Psoas muscle (tissue), 8 donors: ENCODE results near the gene TLE2. TPM values are rescaled to one million over a fixed set of nuclear protein-coding genes. Genes with fewer than 3 reads are reported as not detected.

ENCODE experiments used
- ATAC-seq, 4 donors: fragments of 200-7000 bp; cut with Tn5 transposase; one replicate each; pipeline ENCODE4 v1.9.1; 2020; ENCODE audit warnings: moderate library complexity in 3 of 4, mild to moderate bottlenecking in 2 of 4
- DNase-seq, 2 donors: peaks; one replicate each; pipeline ENCODE4 v3.0.0-alpha.2; 2020
- H3K27ac ChIP-seq: fragments of 200-600 bp; one replicate; pipeline ENCODE4 v1.8.0; 2022
- H3K27me3 ChIP-seq, 3 donors: fragments of 200-600 bp in 1 of 3; one replicate each; pipeline versions ENCODE4 v1.6.1 to v1.8.0; 2013 to 2022; ENCODE audit warnings: low read length in 2 of 3, mild to moderate bottlenecking in 2 of 3, moderate library complexity in 1 of 3; ENCODE audit not compliant: insufficient read depth in 3 of 3
- H3K36me3 ChIP-seq, 2 donors: fragments of 200-600 bp in 1 of 2; one replicate each; pipeline versions ENCODE4 v1.6.1 to v1.8.0; 2013 to 2022; ENCODE audit warnings: low read depth in 1 of 2, mild to moderate bottlenecking in 1 of 2, moderate library complexity in 1 of 2; ENCODE audit not compliant: insufficient read depth in 1 of 2
- H3K4me1 ChIP-seq: fragments of 200-600 bp; one replicate; pipeline ENCODE4 v1.8.0; 2022
- H3K4me3 ChIP-seq: fragments of 200-600 bp; one replicate; pipeline ENCODE4 v1.8.0; 2022; ENCODE audit warnings: mild to moderate bottlenecking
- H3K9me3 ChIP-seq: fragments of 200-600 bp; one replicate; pipeline ENCODE4 v1.8.0; 2022
- CTCF ChIP-seq: fragments of 200-600 bp; IDR thresholded peaks from one replicate; pipeline ENCODE4 v1.8.0; 2022; ENCODE audit warnings: antibody characterized with exemption
- WGBS, 3 donors: extraction: QIAGEN DNeasy Blood & Tissue Kit; methylation state at CpG; one replicate each; pipeline versions ENCODE4 v1.1.6 to v1.1.7; 2013; 5-methylcytosine and 5-hydroxymethylcytosine counted together
- intact Hi-C, 2 donors: fragments of 100-400 bp; cut with DNase I; formaldehyde crosslinking; loops; one replicate each; pipeline versions ENCODE4 v1.11.0 to v1.14.2; 2022
- polyA plus RNA-seq, 3 donors: library from polyadenylated mRNA; stranded (reverse); fragments of 200-250 nt; gene quantifications; one replicate each; pipeline ENCODE4 v1.2.3, GENCODE V29; 2013
- total RNA-seq, 4 donors: library from RNA; stranded (reverse); fragmentation: NEBNext Ultra II Directional in 2 of 4; extraction: Animal tissue kit (Norgen Biotek cat#: 25700) in 2 of 4; gene quantifications; one replicate each; pipeline versions ENCODE4 v1.2.1 to v1.2.4, GENCODE V29; 2021 to 2023
- donor health status: healthy with polysubstance abuse.
- donor health status: DM: no; HTN: no; CAD: no; lungs with moderate emphysema.
- donor health status: Bipolar disorder and iron deficiency.
- donor health status: healthy.
- donor health status: DM: yes; HTN: yes; CAD: no.
- donor health status: DM: no; HTN: no; CAD: no.
- donor health status: DM: no; HTN: no; CAD: no.
- donor health status: DM: yes; HTN: yes; CAD: no.

Gene TLE2
- total and polyA plus RNA-seq, 7 donors: 23.5 to 42.5 (median 33.6) TPM

GRCh38 chr19:3019211-3019854, 9.7 kb downstream of the TLE2 start:
- Histone ChIP-seq H3K4me3 (no peak overlapping the region), H3K9me3 (no peaks in the 10 kb centered on the region), H3K27me3 (no peaks in the 10 kb centered on the region), H3K4me1 (no peaks in the 10 kb centered on the region), H3K36me3 (peaks cover 0 to 26% of the 10 kb centered on the region in 2 donors), H3K27ac (no peak overlapping the region)
- no peak for TF ChIP-seq CTCF
- WGBS, 3 donors: 87 to 93% (median 92%) methylated on average over 24 to 28 of the region's 28 CpGs
- intact Hi-C loops: no loop called here
- no peak for DNase-seq
- ATAC-seq: no peak

GRCh38 chr19:3017923-3018322, 11.2 kb downstream of the TLE2 start:
- intact Hi-C loops: no loop called here
- DNase-seq: no peak
- no peak for TF ChIP-seq CTCF
- WGBS, 3 donors: 90 to 96% (median 96%) methylated on average over 7 of the region's 7 CpGs
- no peaks in the 10 kb centered on the region for H3K4me1 ChIP-seq
- no peak for ATAC-seq
- no peaks in the 10 kb centered on the region for H3K9me3 ChIP-seq
- H3K27me3 ChIP-seq: no peaks in the 10 kb centered on the region
- no peak overlapping the region for H3K4me3 ChIP-seq
- peaks cover 0 to 41% of the 10 kb centered on the region in 2 donors for H3K36me3 ChIP-seq
- no peak overlapping the region for H3K27ac ChIP-seq

- DNase-seq (no peak), ATAC-seq (no peak)
- no peak overlapping the region for H3K4me3 ChIP-seq
- no peaks in the 10 kb centered on the region for H3K4me1 ChIP-seq
- H3K27ac ChIP-seq: no peak overlapping the region
- TF ChIP-seq CTCF: no peak
- H3K9me3 ChIP-seq: no peaks in the 10 kb centered on the region
- WGBS, 3 donors: 87 to 92% (median 87%) methylated on average over 22 of the region's 22 CpGs
- H3K27me3 ChIP-seq: no peaks in the 10 kb centered on the region
- intact Hi-C loops: no loop called here
- peaks cover 0 to 55% of the 10 kb centered on the region in 2 donors for H3K36me3 ChIP-seq
These were observed 13.7 kb downstream of the TLE2 start for GRCh38 chr19:3015126-3016057.

GRCh38 chr19:3014135-3014534, 14.9 kb downstream of the TLE2 start:
- H3K4me1 ChIP-seq: no peaks in the 10 kb centered on the region
- no peak overlapping the region for H3K4me3 ChIP-seq
- peaks cover 0 to 62% of the 10 kb centered on the region in 2 donors for H3K36me3 ChIP-seq
- H3K9me3 ChIP-seq: no peaks in the 10 kb centered on the region
- no peaks in the 10 kb centered on the region for H3K27me3 ChIP-seq
- no peak for ATAC-seq
- WGBS, 3 donors: 97 to 99% (median 97%) methylated on average over 8 of the region's 8 CpGs
- no peak for TF ChIP-seq CTCF
- no peak for DNase-seq
- intact Hi-C loops: no loop called here
- no peak overlapping the region for H3K27ac ChIP-seq
